OCI-LY1 (cell line): Measurements from ENCODE around the gene BMPER.

Experiments used
- H2AFZ ChIP-seq: fragments of 200-600 bp; sonication (generic), shearing (Covaris generic); 2 replicates; pipeline ENCODE4 v1.6.0; 2014; ENCODE audit warnings: antibody characterized with exemption, mild to moderate bottlenecking, low read length
- H3F3A ChIP-seq: fragments of 200-600 bp; sonication (generic), shearing (Covaris generic); 2 replicates; pipeline ENCODE4 v1.6.0; 2014; ENCODE audit warnings: mild to moderate bottlenecking, antibody characterized with exemption, low read length, moderate library complexity; ENCODE audit not compliant: insufficient read depth
- H3K27ac ChIP-seq: fragments of 200-600 bp; sonication (generic); 2 replicates; pipeline ENCODE4 v1.5.1; 2014; ENCODE audit warnings: low read length, mixed run types, mild to moderate bottlenecking, low read depth; ENCODE audit not compliant: poor library complexity, severe bottlenecking
- H3K27me3 ChIP-seq: fragments of 200-600 bp; sonication (generic); 2 replicates; pipeline ENCODE4 v1.6.0; 2014; ENCODE audit warnings: antibody characterized with exemption, mild to moderate bottlenecking, low read length, moderate library complexity; ENCODE audit not compliant: insufficient read depth
- H3K36me3 ChIP-seq: fragments of 200-600 bp; sonication (generic); 2 replicates; pipeline ENCODE4 v1.6.1; 2014; ENCODE audit warnings: mild to moderate bottlenecking, antibody characterized with exemption, low read length, moderate library complexity, mixed read lengths; ENCODE audit not compliant: insufficient read depth
- H3K4me1 ChIP-seq: fragments of 200-600 bp; sonication (generic); 2 replicates; pipeline ENCODE4 v1.5.1; 2014; ENCODE audit warnings: mild to moderate bottlenecking, low read length, moderate library complexity; ENCODE audit not compliant: insufficient read depth, severe bottlenecking
- H3K4me2 ChIP-seq: fragments of 200-600 bp; sonication (generic), shearing (Covaris generic); 2 replicates; pipeline ENCODE4 v1.6.1; 2014; ENCODE audit warnings: low read length
- H3K4me3 ChIP-seq: fragments of 200-600 bp; sonication (generic); 2 replicates; pipeline ENCODE4 v1.5.1; 2014; ENCODE audit warnings: low read length, low read depth, mild to moderate bottlenecking, mixed read lengths; ENCODE audit not compliant: poor library complexity, severe bottlenecking
- H3K79me2 ChIP-seq: fragments of 200-600 bp; shearing (Covaris generic); 2 replicates; pipeline ENCODE4 v1.6.1; 2016; ENCODE audit warnings: mixed run types, low read length, mixed read lengths; ENCODE audit not compliant: insufficient read depth
- H3K9ac ChIP-seq: fragments of 200-600 bp; sonication (generic), shearing (Covaris generic); 2 replicates; pipeline ENCODE4 v1.6.1; 2014; ENCODE audit warnings: mild to moderate bottlenecking, low read length, mixed read lengths
- H3K9me2 ChIP-seq: fragments of 200-600 bp; sonication (generic), shearing (Covaris generic); 2 replicates; pipeline ENCODE4 v1.6.1; 2014; ENCODE audit warnings: low read depth, mild to moderate bottlenecking, low read length, mixed read lengths
- H3K9me3 ChIP-seq: fragments of 200-600 bp; shearing (Covaris generic); 2 replicates; pipeline ENCODE4 v1.6.1; 2014; ENCODE audit warnings: low read length, mixed read lengths
- H4K20me1 ChIP-seq: fragments of 200-600 bp; sonication (generic), shearing (Covaris generic); 2 replicates; pipeline ENCODE4 v1.6.0; 2016; ENCODE audit warnings: mild to moderate bottlenecking, low read length; ENCODE audit not compliant: insufficient read depth
- CTCF ChIP-seq: fragments of 200-600 bp; sonication (generic), shearing (Covaris generic); IDR thresholded peaks from 2 replicates; pipeline ENCODE4 v1.5.1; 2017; ENCODE audit warnings: mild to moderate bottlenecking, antibody characterized with exemption, low read length, moderate library complexity, mixed read lengths
- EZH2 ChIP-seq: fragments of 200-600 bp; sonication (generic), shearing (Covaris generic); IDR thresholded peaks from 2 replicates; pipeline ENCODE4 v1.8.0; 2017; ENCODE audit warnings: borderline replicate concordance, mixed run types, mild to moderate bottlenecking, antibody characterized with exemption, low read length, moderate library complexity, mixed read lengths

BMPER gene

DNA sequence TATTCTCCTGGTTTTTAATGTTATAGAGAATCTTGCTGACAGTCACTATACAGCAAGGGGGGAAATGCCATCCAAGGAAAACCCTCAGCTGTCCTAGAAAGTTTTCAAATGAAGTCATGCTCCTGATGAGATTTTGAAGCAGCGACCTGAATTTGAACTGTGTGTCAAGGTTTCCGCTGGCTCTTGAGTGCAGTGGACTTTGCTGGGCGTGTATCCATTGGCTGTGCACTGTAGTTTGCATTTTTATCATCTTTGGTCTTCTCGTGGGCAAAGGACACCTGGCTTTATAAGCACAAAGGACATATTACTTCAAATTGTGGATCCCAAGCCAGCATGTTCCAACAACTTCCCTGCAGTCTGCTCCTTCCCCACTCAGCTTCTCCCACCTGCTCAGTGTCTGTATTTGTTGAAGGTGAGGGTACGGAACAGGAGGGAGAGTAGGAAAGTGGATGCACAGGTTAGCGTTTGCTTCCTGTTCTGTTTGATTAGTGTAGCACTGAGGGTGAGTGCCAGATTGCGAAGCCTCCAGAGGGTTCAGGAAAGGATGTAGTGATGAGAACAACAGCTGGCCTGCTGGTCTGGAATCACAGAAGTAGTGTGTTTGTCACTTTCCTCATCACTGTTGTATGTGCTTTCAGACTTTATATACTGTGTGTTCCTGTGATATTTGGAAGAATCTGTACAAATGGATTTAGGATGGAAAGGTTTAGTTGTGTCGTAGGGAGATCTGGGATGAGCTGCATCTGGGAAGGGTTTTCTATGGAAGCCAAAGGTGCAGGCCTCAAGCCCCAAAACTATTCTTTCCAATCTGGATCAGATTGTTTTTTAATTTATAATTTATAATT, 204.8 kb downstream of the BMPER start:
- Histone ChIP-seq H3K4me2 (no peak overlapping the region), H3K79me2 (no peaks in the 10 kb centered on the region), H3F3A (no peaks in the 10 kb centered on the region), H4K20me1 (no peaks in the 10 kb centered on the region), H3K9me2 (no peaks in the 10 kb centered on the region), H3K36me3 (no peaks in the 10 kb centered on the region), H3K27ac (no peak overlapping the region), H3K9ac (no peak overlapping the region), H3K4me3 (no peak overlapping the region), H3K27me3 (no peaks in the 10 kb centered on the region), H2AFZ (no peak overlapping the region), H3K4me1 (no peaks in the 10 kb centered on the region), H3K9me3 (no peaks in the 10 kb centered on the region)
- no peak for TF ChIP-seq EZH2
- TF ChIP-seq CTCF, result no peak

GRCh38 chr7:34111031-34111430, 205.7 kb downstream of the BMPER start:
- Histone ChIP-seq H3K36me3 (no peaks in the 10 kb centered on the region), H3K27me3 (no peaks in the 10 kb centered on the region), H2AFZ (no peak overlapping the region), H3K27ac (no peak overlapping the region), H3K79me2 (no peaks in the 10 kb centered on the region), H3F3A (no peaks in the 10 kb centered on the region), H3K4me1 (no peaks in the 10 kb centered on the region), H3K9me3 (peaks cover 5% of the 10 kb centered on the region), H3K4me3 (no peak overlapping the region), H3K9me2 (no peaks in the 10 kb centered on the region), H3K9ac (no peak overlapping the region), H4K20me1 (no peaks in the 10 kb centered on the region), H3K4me2 (no peak overlapping the region)
- no peak for TF ChIP-seq EZH2
- no peak for TF ChIP-seq CTCF

DNA sequence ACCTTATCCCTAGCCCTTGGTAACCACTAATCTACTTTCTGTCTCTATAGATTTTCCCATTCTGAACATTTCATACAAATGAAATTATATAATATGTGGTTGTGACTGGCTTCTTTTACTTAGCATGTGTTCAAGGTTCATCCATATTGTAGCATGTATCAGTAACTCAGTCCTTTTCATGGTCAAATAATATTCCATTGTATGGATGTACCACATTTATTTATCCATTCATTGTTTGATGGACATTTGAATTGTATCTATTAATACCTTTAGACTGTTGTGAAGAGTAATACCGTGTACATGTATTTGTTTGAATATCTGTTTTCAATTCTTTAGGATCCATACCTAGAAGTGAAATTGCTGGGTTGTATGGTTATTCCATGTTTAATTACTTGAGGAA, 210.2 kb downstream of the BMPER start:
- no peaks in the 10 kb centered on the region for H3K79me2 ChIP-seq

More for the DNA sequence above, 210.2 kb downstream of the BMPER start:
- no peaks in the 10 kb centered on the region for H3K4me1 ChIP-seq
- no peaks in the 10 kb centered on the region for H3K9me2 ChIP-seq
- no peak for TF ChIP-seq EZH2
- TF ChIP-seq CTCF, result no peak
- no peaks in the 10 kb centered on the region for H3K27me3 ChIP-seq
- H3K27ac ChIP-seq, result no peak overlapping the region
- no peak overlapping the region for H3K4me3 ChIP-seq
- no peak overlapping the region for H2AFZ ChIP-seq
- no peaks in the 10 kb centered on the region for H4K20me1 ChIP-seq
- no peak overlapping the region for H3K4me2 ChIP-seq
- H3K9me3 ChIP-seq, result peaks cover 5% of the 10 kb centered on the region
- no peaks in the 10 kb centered on the region for H3K36me3 ChIP-seq
- no peak overlapping the region for H3K9ac ChIP-seq
- no peaks in the 10 kb centered on the region for H3F3A ChIP-seq
